ENCODE measurements around the gene FXYD6. TPM values are rescaled to one million over a fixed set of nuclear protein-coding genes. Genes with fewer than 3 reads are reported as not detected.

The FXYD6 gene
- total RNA-seq, 1 donor from 2014 or later, result 20.0 TPM

DNA sequence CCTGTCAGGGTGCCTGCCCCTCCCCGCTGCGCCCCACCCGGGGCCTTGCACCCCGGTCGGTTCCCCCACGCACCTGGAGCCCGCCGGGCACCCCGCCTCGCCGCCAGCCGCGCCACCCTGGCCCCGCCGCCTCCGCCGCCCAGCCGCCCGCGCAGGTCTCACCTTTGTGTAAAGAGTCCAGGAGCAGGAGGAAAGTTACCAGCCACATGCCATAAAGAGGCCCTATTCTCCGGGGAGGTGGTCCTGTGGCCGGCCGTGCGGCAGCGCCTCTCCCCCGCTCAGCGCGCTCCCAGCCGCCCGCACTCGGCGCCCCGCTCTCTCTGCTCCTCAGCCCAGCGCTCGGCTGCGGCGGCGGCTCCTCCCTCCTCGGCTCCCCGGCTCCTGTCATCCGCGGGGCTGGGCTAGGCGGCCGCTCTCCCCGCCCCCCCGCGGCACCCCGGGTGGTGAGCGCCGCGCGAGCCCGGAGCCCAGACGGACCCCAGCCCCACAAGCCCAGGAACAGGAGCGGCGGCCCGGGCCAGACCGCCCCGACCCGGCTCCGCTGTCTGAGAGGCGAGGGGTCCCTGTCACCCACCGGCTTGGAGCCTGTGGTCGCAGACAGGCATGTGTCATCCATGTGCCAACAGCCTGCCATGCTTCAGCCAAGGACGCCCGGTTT lies 79.5 kb downstream of the FXYD6 start, which contains the start of gene DSCAML1:
Gene DSCAML1, minus strand, starts transcription at position 345 of the 658 bp plus-strand sequence. Its CDS starts 137 bp downstream, at position 208.
- no peak for DNase-seq (ENCODE audit: extremely low read depth, low read depth, low spot score)

GRCh38 chr11:117796456-117796871 lies 80.0 kb downstream of the FXYD6 start:
- no peak for DNase-seq (ENCODE audit: extremely low read depth, low read depth, low spot score)

- DNase-seq (ENCODE audit: extremely low read depth, low read depth, low spot score), result no peak
Measured at GRCh38 chr11:117795638-117796455, 80.6 kb downstream of the FXYD6 start.

DNA sequence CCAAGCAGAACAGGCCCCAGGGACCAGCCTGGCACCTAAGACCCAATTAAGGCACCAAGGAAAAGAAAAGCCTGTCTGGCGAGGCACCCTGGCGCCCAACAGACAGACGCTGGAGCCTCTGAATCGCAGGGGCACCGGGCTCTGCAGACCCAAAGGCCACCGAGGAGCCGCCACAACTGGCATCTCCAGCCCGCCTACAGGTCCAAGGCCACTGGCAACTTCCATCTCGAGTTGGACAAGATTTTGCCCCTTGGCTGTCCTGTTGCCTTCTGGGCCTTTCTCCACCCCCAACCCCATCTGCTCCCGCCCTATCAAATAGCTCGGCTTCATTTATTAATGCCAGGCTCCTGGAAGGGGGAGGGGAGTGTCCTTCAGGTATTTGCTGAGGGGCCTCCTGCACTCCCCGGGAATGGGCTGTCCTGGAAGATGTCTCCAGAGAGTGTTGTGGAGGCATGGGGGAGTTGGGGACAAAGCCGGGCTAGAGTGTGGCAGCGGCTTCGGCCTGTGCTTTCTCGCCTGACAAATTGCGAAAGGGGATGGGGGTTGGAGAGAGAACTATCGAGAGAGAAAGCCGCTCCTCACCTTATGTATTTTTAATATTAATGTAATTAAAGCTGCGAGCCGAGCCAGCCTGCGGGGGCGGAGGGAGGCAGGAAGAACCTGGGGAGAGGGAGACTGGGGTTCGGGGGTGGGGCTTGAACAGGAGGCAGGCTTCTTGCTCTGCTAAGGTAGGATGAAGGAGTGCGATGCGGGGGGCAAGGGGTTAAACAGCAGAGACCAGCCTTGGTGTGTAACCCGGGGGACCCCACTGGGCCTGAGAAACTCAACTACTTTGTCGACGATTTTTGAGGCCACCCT lies 81.5 kb downstream of the FXYD6 start:
- no peak for DNase-seq (ENCODE audit: extremely low read depth, low read depth, low spot score)

DNA sequence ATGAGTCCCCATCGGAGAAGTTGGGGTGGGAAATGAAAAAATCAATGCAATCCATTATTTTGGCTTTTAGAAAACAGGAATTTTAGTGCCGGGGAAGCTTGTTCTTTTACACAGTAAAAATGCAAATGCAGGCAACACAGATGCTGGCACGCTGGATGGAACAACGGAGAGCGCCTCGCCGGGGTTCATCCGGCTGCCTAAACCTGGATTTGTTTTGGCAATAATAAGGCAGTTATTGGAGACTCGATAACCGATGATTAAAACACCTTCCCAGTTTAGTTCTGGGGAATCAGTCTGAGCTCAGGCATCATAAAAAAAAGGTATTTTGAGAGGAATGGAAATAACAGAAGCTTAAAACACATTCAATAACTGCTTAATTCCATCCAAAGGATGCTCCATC lies 82.3 kb downstream of the FXYD6 start:
- DNase-seq (ENCODE audit: extremely low read depth, low read depth, low spot score), result no peak

- no peak for DNase-seq (ENCODE audit: extremely low read depth, low read depth, low spot score)
Measured at GRCh38 chr11:117793583-117793982, 82.9 kb downstream of the FXYD6 start.

DNA sequence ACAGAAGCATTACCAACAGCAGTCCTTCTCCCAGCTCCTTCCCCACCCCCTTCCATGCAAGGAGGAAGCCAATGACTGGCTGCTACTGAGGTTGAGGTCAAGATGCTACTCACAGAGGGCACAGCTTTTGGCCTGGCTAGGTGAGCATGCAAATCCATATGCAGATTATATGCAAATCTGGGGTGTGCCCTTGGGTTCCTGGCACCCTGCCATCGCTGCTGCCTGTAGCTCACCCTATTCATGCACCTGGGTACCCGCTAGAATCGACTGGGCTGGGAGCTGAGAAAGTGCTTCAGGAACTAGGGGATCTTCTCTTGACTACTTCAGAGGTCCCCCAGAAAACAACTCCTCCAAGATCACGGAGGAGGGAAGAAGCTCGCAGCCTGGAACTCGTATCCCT lies 83.5 kb downstream of the FXYD6 start:
- DNase-seq (ENCODE audit: extremely low read depth, low read depth, low spot score), result no peak

DNA sequence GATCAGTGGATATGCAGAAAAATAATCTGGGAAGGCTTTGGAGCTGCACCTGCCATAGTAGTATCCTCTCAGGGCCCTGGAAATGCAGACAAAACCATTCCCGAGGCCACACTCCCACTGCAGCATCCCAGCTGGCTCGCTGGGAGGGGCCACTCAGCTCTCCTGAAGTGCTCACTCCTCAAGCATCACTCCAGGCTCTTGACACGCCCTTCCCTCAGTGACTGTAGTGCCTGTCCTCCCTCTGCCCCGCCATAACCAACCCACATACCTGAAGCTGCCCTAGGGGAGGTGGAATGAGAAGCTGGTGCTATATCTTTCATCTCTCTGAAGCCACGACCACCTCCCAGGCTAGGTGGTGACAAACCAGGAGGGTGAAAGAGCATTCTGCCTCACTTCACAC lies 84.2 kb downstream of the FXYD6 start:
- DNase-seq (ENCODE audit: extremely low read depth, low read depth, low spot score), result no peak

DNA sequence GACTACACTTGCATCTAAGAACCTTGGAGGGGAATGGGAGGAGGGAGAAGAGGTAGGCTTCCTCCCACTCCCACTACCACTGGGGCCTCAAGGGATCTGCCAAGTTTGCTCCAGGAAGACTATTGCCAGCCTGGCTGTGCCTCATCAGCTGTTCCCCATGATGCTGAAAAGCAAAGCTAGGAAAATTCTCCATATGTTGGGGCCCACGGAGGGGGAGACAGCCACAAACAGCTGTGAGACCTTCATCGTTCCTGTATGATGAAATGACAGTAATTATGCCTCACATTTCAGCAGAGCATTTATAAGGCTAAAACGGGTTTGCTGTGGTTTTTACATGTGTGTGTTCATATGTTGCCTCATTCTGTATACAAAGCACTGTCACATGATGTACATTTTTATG lies 86.2 kb downstream of the FXYD6 start:
- no peak for DNase-seq (ENCODE audit: extremely low read depth, low read depth, low spot score)

GRCh38 chr11:117789241-117789640 lies 87.2 kb downstream of the FXYD6 start:
- no peak for DNase-seq (ENCODE audit: extremely low read depth, low read depth, low spot score)

Other genes with a start within 250 kb of the FXYD6 start
- 0.05 TPM in 1 of 2 replicates, not detected in the other for gene DSCAML1, start 79.4 kb downstream of the FXYD6 start, total RNA-seq
- gene FXYD2, start 51.9 kb downstream of the FXYD6 start, total RNA-seq, result 3.4 and 89.7 TPM in 2 replicates
- gene TMPRSS13, start 52.7 kb upstream of the FXYD6 start, total RNA-seq, result 0.05 and 0.06 TPM in 2 replicates
- 0.12 and 0.78 TPM in 2 replicates for gene IL10RA, start 109.7 kb upstream of the FXYD6 start, total RNA-seq
- not detected in 2 replicates for gene TMPRSS4, start 200.4 kb upstream of the FXYD6 start, total RNA-seq
- 0.12 TPM in 1 of 2 replicates, not detected in the other for gene SMIM35, start 210.3 kb upstream of the FXYD6 start, total RNA-seq